ENCODE measurements around the gene PKP1. TPM values are rescaled to one million over a fixed set of nuclear protein-coding genes. Genes with fewer than 3 reads are reported as not detected.

The PKP1 gene
- total and polyA plus RNA-seq, 2 of the 4 experiments (the other 2 are of a cell fraction): 0.18 to 0.36 TPM

- DNase-seq (peak; percentile 4), ATAC-seq (ENCODE audit: low read depth) (no peak)
- no peak overlapping the region for H2BK120ac ChIP-seq (ENCODE audit: low read depth, low read length)
- no peak overlapping the region for H2BK20ac ChIP-seq (ENCODE audit: low read depth, low read length)
- no peak overlapping the region for H2BK5ac ChIP-seq (ENCODE audit: low read depth, low read length, poor library complexity, severe bottlenecking)
- H3K79me1 ChIP-seq (ENCODE audit: low read depth in 1 of 2, low read length in 2 of 2): no peaks in the 10 kb centered on the region
- H3K9me1 ChIP-seq (ENCODE audit: insufficient read depth, low read length): no peaks in the 10 kb centered on the region
- no peaks in the 10 kb centered on the region for H4K20me1 ChIP-seq (ENCODE audit: insufficient read depth, low read length)
- no TSS peak for BruUV-seq (replicated peaks)
- no peak overlapping the region for H2BK15ac ChIP-seq (ENCODE audit: low read depth, low read length)
- no peak overlapping the region for H3K23ac ChIP-seq (ENCODE audit: low read depth, low read length)
- no peak overlapping the region for H3K4me3 ChIP-seq (ENCODE audit: insufficient read depth, low read depth, low read length)
- no peaks in the 10 kb centered on the region for H3K9me3 ChIP-seq (ENCODE audit: control insufficient read depth, insufficient read depth, low read length)
- H3K56ac ChIP-seq (ENCODE audit: extremely low read depth, insufficient read depth, low read length): no peak overlapping the region
- in situ Hi-C loops (cut with MboI; ENCODE audit: low sequenced_read_pairs) (no loop called here), dilution Hi-C loops (cut with HindIII; ENCODE audit: low sequenced_read_pairs, unreplicated experiment) (no loop called here), intact Hi-C loops (cut with micrococcal nuclease) (no loop called here)
- H3K4me2 ChIP-seq (ENCODE audit: low read depth, low read length): no peak overlapping the region
- no peak overlapping the region for H4K91ac ChIP-seq (ENCODE audit: insufficient read depth, low read depth, low read length)
- no peaks in the 10 kb centered on the region for H3K36me3 ChIP-seq (ENCODE audit: control insufficient read depth, insufficient read depth, low read length)
- no peak overlapping the region for H3K14ac ChIP-seq (replicated peaks; ENCODE audit: low read depth, low read length)
- no peaks in the 10 kb centered on the region for H3K4me1 ChIP-seq (ENCODE audit: control insufficient read depth, insufficient read depth, low read length)
- TF ChIP-seq SMC3 (IDR thresholded peaks at IDR 0.05; ENCODE audit: low read depth, low read length) (no peak), NFE2L2 (IDR thresholded peaks at IDR 0.05; ENCODE audit: low read depth, low read length) (no peak), MAFK (IDR thresholded peaks at IDR 0.05; ENCODE audit: low read depth, low read length) (no peak), MAZ (IDR thresholded peaks at IDR 0.05; ENCODE audit: borderline replicate concordance, low read depth, low read length) (no peak)
- no peak overlapping the region for H4K8ac ChIP-seq (ENCODE audit: low read depth in 2 of 2, low read length in 2 of 2)
- WGBS, 2 experiments (ENCODE audit: extremely low coverage in 2 of 2, insufficient read length in 1 of 2): 50% methylated on average over 2 of the region's 6 CpGs; no CpG with 5 or more reads in 1 of the 2 experiments
- CTCF ChIA-PET: no interaction called here
- no peak overlapping the region for H3K4ac ChIP-seq (ENCODE audit: low read depth, low read length)
- H2AFZ ChIP-seq (replicated peaks; ENCODE audit: low read length, poor library complexity): no peak overlapping the region
- no peak overlapping the region for H3K18ac ChIP-seq (ENCODE audit: low read depth, low read length)
- H2AK5ac ChIP-seq (ENCODE audit: low read depth, low read length): no peak overlapping the region
- no peak overlapping the region for H3K9ac ChIP-seq (ENCODE audit: low read depth, low read length)
- no peak overlapping the region for H2AK9ac ChIP-seq (replicated peaks; ENCODE audit: low read depth, low read length, poor library complexity)
- no peak overlapping the region for H3K27ac ChIP-seq (ENCODE audit: insufficient read depth, low read length)
- H4K5ac ChIP-seq (ENCODE audit: low read depth, low read length): no peak overlapping the region
- H3K27me3 ChIP-seq (ENCODE audit: control insufficient read depth, insufficient read depth, low read length): peaks cover 61% of the 10 kb centered on the region
- POLR2A ChIA-PET (ENCODE audit: unreplicated experiment): no interaction called here
Observed at GRCh38 chr1:201299968-201300367, 16.7 kb downstream of the PKP1 start.

Measured in IMR-90 (cell line).